Chondrocyte (in vitro differentiated cells): ENCODE results near the gene TOX2. TPM values are rescaled to one million over a fixed set of nuclear protein-coding genes. Genes with fewer than 3 reads are reported as not detected.

Experiments
- DNase-seq: peaks from one replicate; pipeline ENCODE4 v3.0.0; 2021; ENCODE audit warnings: mixed read lengths, low spot score
- H3K27ac Mint-ChIP-seq: one replicate; pipeline ENCODE4 v1.8.0; 2021; ENCODE audit warnings: mild to moderate bottlenecking, moderate library complexity, mixed read lengths; ENCODE audit not compliant: unreplicated experiment
- H3K27me3 Mint-ChIP-seq: 2 replicates; pipeline ENCODE4 v1.8.0; 2021; ENCODE audit warnings: low read depth, mixed read lengths
- H3K36me3 Mint-ChIP-seq: 2 replicates; pipeline ENCODE4 v1.8.0; 2021; ENCODE audit warnings: low read depth, mixed read lengths
- H3K4me1 Mint-ChIP-seq: 2 replicates; pipeline ENCODE4 v1.8.0; 2021; ENCODE audit warnings: low read depth, mild to moderate bottlenecking, mixed read lengths
- H3K4me3 Mint-ChIP-seq: one replicate; pipeline ENCODE4 v1.8.0; 2021; ENCODE audit warnings: mild to moderate bottlenecking, moderate library complexity, mixed read lengths; ENCODE audit not compliant: unreplicated experiment
- H3K9me3 Mint-ChIP-seq: 2 replicates; pipeline ENCODE4 v1.8.0; 2021; ENCODE audit warnings: low read depth, mixed read lengths
- long read RNA-seq: library from polyadenylated mRNA; stranded (forward); transcript quantifications from one replicate; pipeline ENCODE4 v2.0.0, GENCODE V29; 2021
- total RNA-seq: library from RNA; stranded (reverse); gene quantifications from 3 replicates; pipeline ENCODE4 v1.2.1, GENCODE V29; 2021
- TF ChIP-seq, protein P1 (sequence below): fragments of 200-600 bp; sonication (generic); IDR thresholded peaks from 2 replicates; pipeline ENCODE4 v1.5.0; 2021; ENCODE audit warnings: antibody characterized with exemption, mild to moderate bottlenecking, moderate library complexity

TOX2 gene, protein sequence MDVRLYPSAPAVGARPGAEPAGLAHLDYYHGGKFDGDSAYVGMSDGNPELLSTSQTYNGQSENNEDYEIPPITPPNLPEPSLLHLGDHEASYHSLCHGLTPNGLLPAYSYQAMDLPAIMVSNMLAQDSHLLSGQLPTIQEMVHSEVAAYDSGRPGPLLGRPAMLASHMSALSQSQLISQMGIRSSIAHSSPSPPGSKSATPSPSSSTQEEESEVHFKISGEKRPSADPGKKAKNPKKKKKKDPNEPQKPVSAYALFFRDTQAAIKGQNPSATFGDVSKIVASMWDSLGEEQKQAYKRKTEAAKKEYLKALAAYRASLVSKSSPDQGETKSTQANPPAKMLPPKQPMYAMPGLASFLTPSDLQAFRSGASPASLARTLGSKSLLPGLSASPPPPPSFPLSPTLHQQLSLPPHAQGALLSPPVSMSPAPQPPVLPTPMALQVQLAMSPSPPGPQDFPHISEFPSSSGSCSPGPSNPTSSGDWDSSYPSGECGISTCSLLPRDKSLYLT
- 0.12 to 0.18 TPM in 2 of 3 replicates, not detected in the other for total RNA-seq
- long read RNA-seq = 0 reads

DNA sequence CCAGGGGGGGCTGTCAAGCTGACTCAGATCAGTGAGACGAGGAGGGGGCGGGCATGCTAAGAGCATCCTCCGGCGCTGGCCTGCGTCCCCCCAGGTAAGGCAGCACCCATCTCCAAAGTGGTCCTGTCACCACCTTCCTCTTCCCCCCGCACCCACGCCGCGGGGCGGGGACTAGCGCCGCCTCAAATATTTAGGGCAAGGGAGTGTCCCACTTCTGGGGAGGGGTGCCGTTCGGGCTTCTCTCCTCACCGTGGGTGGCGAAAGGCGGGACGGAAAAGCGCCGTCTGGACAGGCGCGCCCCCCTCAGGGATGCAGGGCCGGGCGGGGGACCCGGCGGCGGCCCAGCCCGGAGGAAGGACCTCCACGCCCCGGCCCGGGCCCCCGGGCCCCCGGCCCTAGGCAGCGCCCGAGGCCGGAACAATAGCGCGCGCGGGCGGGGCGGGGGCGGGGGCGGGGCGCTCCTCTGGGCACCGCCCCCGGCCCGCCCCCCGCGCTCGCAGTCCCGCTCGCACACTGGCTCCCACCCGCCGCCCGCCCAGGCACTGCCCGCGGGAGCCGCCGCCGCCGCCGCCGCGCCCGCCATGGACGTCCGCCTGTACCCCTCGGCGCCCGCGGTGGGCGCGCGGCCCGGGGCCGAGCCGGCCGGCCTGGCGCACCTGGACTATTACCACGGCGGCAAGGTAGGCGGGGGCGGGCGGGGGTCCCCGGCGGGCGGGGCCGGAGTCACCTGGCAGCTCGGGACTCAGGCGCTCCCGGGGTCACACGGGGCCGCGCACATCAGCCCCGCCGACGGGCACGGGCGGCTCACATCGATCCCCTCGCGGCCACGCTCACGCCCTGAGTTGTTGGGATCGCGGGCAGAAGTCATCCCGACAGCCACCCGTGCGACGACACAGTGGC, at the start of gene TOX2:
TSS of gene TOX2 (plus strand) at position 542 of the 900 bp plus-strand sequence. CDS start at position 582, 40 bp downstream.
- H3K9me3 Mint-ChIP-seq = peaks cover 23% of the 10 kb centered on the region
- H3K36me3 Mint-ChIP-seq = peaks cover 9% of the 10 kb centered on the region
- peaks cover 59% of the 10 kb centered on the region for H3K27me3 Mint-ChIP-seq
- H3K4me1 Mint-ChIP-seq = peaks cover 16% of the 10 kb centered on the region
- TF ChIP-seq, protein P1, sequence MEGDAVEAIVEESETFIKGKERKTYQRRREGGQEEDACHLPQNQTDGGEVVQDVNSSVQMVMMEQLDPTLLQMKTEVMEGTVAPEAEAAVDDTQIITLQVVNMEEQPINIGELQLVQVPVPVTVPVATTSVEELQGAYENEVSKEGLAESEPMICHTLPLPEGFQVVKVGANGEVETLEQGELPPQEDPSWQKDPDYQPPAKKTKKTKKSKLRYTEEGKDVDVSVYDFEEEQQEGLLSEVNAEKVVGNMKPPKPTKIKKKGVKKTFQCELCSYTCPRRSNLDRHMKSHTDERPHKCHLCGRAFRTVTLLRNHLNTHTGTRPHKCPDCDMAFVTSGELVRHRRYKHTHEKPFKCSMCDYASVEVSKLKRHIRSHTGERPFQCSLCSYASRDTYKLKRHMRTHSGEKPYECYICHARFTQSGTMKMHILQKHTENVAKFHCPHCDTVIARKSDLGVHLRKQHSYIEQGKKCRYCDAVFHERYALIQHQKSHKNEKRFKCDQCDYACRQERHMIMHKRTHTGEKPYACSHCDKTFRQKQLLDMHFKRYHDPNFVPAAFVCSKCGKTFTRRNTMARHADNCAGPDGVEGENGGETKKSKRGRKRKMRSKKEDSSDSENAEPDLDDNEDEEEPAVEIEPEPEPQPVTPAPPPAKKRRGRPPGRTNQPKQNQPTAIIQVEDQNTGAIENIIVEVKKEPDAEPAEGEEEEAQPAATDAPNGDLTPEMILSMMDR = no peak
- no peak within 1 kb of the TSS for H3K27ac Mint-ChIP-seq
- no peak for DNase-seq
- peak within 1 kb of the TSS; percentile 71 for H3K4me3 Mint-ChIP-seq

DNA sequence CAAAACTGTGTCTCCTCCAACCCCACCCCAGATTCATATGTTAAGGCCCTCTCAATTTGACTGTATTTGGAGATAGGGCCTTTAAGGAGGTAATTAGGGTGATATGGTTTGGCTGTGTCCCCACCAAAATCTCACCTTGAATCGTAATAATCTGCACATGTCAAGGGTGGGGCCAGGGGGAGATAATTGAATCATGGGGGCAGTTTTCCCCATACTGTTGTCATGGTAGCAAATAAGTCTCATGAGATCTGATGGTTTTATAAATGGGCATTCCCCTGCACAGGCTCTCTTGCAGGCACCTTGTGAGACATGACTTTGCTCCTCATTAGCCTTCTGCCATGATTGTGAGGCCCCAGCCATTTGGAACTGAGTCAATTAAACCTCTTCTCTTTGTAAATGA, 46.6 kb upstream of the TOX2 start:
- Mint-ChIP-seq H3K4me3 (no peak overlapping the region), H3K27ac (no peak overlapping the region), H3K27me3 (peaks cover 6% of the 10 kb centered on the region), H3K9me3 (no peaks in the 10 kb centered on the region), H3K4me1 (no peaks in the 10 kb centered on the region), H3K36me3 (no peaks in the 10 kb centered on the region)
- DNase-seq = no peak
- TF ChIP-seq, protein P1 = no peak

DNA sequence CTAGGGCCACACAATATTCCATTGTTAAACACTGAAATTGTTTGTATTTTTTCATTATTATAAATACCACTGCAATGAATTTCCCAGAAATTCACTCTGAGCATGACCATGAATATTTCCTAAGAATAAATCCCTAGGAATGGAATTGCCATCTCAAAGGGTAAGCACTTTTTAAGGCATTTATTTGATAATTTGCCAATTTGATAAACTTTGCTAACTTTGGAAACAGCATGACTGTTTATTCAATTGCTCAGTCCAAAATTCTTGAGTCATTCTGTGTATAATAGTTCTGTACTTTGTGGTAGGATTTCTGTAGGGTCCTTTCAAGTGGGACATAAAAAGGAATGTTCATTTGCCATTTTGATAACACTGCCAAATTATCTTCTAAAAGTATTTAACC, 44.2 kb upstream of the TOX2 start:
- no peaks in the 10 kb centered on the region for H3K36me3 Mint-ChIP-seq
- TF ChIP-seq, protein P1 = no peak
- peaks cover 18% of the 10 kb centered on the region for H3K27me3 Mint-ChIP-seq
- DNase-seq = no peak
- H3K27ac Mint-ChIP-seq = no peak overlapping the region
- no peaks in the 10 kb centered on the region for H3K9me3 Mint-ChIP-seq
- H3K4me3 Mint-ChIP-seq = no peak overlapping the region
- no peaks in the 10 kb centered on the region for H3K4me1 Mint-ChIP-seq

DNA sequence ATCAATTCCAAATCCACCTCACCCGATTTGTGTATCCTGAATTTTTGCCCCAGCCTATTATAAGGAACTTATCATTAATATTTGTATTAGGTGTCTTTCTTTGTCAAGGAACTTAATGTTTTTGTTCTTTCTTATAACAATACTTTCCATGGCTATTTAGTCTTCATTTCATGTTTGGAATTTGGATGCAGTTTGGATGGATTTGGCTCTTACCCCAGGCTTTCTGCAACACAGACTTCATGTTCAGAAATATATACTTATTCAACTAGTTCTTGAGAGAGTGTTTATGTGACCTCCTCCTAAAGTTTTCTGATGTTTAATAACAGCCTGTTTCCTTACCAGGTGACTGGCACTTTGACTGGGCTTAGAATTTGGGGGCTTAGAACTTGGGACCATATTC, 35.9 kb upstream of the TOX2 start:
- Mint-ChIP-seq H3K27ac (no peak overlapping the region), H3K36me3 (no peaks in the 10 kb centered on the region), H3K4me3 (no peak overlapping the region), H3K4me1 (no peaks in the 10 kb centered on the region), H3K27me3 (peaks cover 50% of the 10 kb centered on the region), H3K9me3 (peaks cover 4% of the 10 kb centered on the region)
- DNase-seq = no peak
- TF ChIP-seq, protein P1 = no peak

DNA sequence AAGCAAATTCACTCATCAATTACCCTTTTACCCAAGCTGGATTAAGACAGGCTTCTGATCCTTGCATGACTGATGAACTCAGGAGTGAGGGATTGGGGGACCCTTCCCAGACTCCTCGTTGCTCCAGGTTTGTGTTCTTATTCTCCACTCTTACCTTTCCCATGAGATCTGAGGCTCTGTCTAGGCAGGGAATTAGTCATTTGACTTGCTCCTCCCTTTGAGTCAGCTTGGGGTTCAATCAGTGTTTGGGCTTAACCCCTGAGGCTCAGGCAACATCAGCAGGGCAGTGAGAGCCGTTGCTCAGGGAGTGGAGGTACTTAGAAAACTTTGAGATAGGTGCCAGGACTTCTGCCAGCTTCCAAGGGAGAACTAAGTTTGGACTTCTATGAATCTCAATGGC, 20.7 kb upstream of the TOX2 start:
- H3K36me3 Mint-ChIP-seq = peaks cover 4% of the 10 kb centered on the region

More for the DNA sequence above, 20.7 kb upstream of the TOX2 start:
- H3K27me3 Mint-ChIP-seq = peaks cover 23% of the 10 kb centered on the region
- no peak overlapping the region for H3K4me3 Mint-ChIP-seq
- H3K27ac Mint-ChIP-seq = no peak overlapping the region
- TF ChIP-seq, protein P1 = no peak
- H3K9me3 Mint-ChIP-seq = peaks cover 26% of the 10 kb centered on the region
- no peaks in the 10 kb centered on the region for H3K4me1 Mint-ChIP-seq
- no peak for DNase-seq
